GM13976 (cell line): ENCODE measurements around the gene ZNF544.

ENCODE experiments used
- DNase-seq: peaks from one replicate; pipeline ENCODE4 v3.0.0; 2012; ENCODE audit warnings: low spot score
- in situ Hi-C: fragments of 300-500 bp; cut with MboI; formaldehyde crosslinking; loops from one replicate; pipeline ENCODE4 v1.12.0; 2022; ENCODE audit warnings: low sequenced_read_pairs, mixed read lengths, inconsistent platforms; ENCODE audit not compliant: unreplicated experiment
- TF ChIP-seq, protein P1 (sequence below): IDR thresholded peaks from 2 replicates; pipeline ENCODE4 v1.5.1; 2012; ENCODE audit warnings: borderline replicate concordance, mild to moderate bottlenecking; ENCODE audit not compliant: insufficient read depth; ENCODE audit errors: extremely low read depth, missing control alignments, control extremely low read depth

ZNF544 gene

DNA sequence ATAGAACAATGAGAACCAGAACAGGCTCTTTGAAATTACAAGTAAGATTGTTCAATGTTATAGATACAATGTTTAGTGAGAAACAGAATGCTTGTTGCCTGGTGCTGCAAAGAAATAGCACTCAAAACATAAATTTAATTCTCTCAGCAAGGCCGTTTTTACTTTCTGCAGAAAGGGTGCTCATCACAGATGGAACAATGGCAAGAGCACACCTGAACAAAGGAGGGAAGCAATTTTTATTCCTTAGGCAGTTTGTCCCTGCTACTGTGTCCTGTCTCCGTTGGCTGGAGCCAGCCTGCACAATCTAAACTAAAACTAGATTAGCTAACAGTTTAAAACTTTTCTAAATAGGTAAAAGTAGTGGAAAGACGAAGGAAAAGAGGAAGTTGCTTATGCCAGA is 39.6 kb downstream of the ZNF544 start:
- in situ Hi-C loops: no loop called here
- TF ChIP-seq, protein P1, sequence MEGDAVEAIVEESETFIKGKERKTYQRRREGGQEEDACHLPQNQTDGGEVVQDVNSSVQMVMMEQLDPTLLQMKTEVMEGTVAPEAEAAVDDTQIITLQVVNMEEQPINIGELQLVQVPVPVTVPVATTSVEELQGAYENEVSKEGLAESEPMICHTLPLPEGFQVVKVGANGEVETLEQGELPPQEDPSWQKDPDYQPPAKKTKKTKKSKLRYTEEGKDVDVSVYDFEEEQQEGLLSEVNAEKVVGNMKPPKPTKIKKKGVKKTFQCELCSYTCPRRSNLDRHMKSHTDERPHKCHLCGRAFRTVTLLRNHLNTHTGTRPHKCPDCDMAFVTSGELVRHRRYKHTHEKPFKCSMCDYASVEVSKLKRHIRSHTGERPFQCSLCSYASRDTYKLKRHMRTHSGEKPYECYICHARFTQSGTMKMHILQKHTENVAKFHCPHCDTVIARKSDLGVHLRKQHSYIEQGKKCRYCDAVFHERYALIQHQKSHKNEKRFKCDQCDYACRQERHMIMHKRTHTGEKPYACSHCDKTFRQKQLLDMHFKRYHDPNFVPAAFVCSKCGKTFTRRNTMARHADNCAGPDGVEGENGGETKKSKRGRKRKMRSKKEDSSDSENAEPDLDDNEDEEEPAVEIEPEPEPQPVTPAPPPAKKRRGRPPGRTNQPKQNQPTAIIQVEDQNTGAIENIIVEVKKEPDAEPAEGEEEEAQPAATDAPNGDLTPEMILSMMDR: no peak
- no peak for DNase-seq

DNA sequence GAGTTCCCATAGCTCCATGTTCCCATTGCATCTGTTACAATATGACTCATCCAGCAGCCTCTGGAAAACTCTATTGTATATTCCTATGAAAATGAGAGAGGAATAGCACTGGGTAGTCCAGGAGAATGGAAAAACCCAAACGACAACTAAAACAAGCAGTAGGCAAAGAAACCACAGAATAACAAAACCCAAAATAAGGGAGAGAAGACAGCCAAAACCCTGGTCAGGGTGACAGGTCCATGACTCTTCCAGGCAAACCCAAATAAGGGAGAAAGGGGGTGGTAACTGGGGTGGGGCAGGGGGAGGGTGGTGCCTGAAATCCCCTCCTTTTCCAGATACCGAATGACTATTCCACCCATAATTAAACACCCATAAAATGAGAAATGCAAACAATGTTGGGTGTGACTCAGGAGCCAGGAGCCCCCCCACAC is 46.1 kb downstream of the ZNF544 start:
- no peak for DNase-seq
- in situ Hi-C loops: no loop called here
- TF ChIP-seq, protein P1: no peak

DNA sequence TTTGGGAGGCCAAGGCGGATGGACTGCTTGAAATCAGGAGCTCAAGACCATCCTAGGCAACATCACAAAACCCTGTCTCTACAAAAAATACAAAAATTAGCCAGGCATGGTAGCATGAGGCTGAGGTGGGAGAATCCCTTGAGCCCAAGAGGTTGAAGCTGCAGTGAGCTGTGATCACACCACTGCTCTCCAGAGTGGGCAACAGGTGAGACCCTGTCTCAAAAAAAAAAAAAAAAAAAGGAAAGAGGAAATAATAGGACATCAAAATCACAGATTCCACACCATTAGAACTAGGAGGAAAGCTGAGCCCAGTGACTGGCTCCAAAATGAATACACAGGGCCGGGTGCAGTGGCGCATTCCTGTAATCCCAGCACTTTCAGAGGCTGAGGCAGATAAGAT is 46.9 kb downstream of the ZNF544 start:
- TF ChIP-seq, protein P1: no peak
- in situ Hi-C loops: no loop called here
- no peak for DNase-seq

DNA sequence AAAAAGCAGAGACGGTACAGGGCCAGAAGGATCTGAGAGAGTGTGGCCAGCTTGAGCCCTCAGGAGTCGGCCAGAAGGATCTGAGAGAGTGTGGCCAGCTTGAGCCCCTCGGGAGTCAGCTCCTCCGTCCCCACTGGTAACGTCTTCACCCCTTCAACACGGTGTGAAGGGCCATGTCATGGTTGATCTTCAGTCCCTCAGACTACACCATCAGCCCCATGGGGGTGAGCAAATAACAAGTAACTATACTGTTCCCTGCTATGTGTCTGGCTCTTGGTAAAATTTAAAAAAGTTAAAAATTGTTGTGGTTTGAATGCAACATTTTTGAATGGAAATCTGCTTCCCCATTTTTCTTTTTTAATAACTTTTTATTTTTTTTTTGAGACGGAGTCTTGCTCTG is 48.5 kb downstream of the ZNF544 start:
- TF ChIP-seq, protein P1: no peak
- no peak for DNase-seq
- in situ Hi-C loops: no loop called here

DNA sequence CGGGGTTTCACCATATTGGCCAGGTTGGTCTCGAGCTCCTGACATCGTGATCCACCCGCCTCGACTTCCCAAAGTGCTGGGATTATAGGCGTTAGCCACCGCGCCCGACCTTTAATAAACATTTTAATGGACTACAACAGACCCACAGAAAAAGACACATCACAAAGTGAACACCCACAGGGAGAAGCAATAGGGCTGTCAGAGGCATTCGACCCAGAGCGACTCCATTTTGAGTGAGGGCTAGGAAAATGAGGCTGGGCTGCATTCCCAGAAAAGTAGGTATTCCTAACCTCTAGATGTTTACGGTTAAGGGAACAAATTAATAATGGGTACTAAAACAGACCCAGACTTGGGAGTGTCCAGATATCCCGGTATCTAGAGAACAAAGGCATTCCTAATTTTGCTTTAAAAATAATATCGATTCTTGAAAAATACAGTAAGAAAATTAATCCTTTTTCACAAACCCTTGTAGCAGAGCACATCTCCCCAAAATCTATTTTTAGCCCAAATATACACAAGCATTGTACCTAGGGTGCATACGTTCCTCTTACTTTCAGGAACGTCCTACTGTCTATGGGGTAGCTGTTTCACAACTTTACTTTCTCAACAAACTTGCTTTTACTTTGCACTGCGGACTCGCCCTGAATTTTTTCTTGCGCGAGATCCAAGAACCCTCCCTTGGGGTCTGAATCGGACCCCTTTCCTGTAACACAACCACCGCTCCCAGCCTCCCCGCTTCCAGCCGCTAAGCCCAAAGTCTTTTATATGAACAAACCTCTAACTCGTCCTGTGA is 49.2 kb downstream of the ZNF544 start:
- TF ChIP-seq, protein P1: no peak
- DNase-seq: no peak
- in situ Hi-C loops: no loop called here

DNA sequence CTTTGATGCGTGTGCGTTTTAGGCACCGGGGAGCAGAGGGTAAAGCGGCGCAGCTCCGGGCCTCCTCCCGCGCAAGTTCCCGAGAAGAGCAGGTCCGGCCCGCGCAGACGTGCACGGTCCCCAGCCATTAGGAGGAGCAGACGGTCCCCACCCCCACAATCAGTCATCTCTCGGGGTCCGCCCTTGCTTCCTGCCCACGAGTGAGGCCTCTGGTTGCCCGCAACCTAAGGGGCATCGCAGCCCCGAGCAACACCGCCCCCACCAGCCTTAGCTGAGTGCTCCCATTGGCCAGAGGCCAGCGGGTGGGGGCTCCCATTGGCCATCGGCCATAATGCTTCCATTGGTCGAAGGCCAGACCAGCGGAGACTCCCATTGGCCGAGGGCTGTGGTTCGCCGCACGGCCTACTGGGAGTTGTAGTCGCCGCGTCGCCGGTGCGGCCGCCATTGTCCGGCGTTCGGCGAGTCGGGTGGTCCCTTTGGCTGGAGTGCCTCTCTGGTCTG is 49.9 kb downstream of the ZNF544 start, which contains the start of gene ZNF8:
Gene ZNF8 (plus strand): TSS at position 415 of the 501 bp plus-strand sequence. CDS start 127 bp downstream, outside the sequence.
- peak; percentile 100 for DNase-seq
- in situ Hi-C loops: no loop called here
- TF ChIP-seq, protein P1: no peak
